GM20000 (cell line): ENCODE measurements around the gene CDK14.
A peak's percentile ranks its signal among the peaks of the same experiment; 100 is the strongest.

Experiments
- DNase-seq: peaks from one replicate; pipeline ENCODE4 v3.0.0; 2012; ENCODE audit warnings: low spot score
- CTCF ChIP-seq: IDR thresholded peaks from 2 replicates; pipeline ENCODE4 v1.5.1; 2012; ENCODE audit warnings: mild to moderate bottlenecking, control low read depth; ENCODE audit errors: extremely low read depth, missing control alignments

Gene CDK14

GRCh38 chr7:91080351-91080750 is 484.2 kb downstream of the CDK14 start:
- no peak for DNase-seq
- no peak for TF ChIP-seq CTCF

- no peak for DNase-seq
- TF ChIP-seq CTCF = no peak
These were observed 485.9 kb downstream of the CDK14 start for GRCh38 chr7:91082038-91082437.

GRCh38 chr7:91082852-91083495 is 486.9 kb downstream of the CDK14 start:
- peak; percentile 32 for DNase-seq
- no peak for TF ChIP-seq CTCF

- no peak for DNase-seq
- no peak for TF ChIP-seq CTCF
These were observed 487.9 kb downstream of the CDK14 start for GRCh38 chr7:91083855-91084644.

GRCh38 chr7:91085175-91085574 is 489.1 kb downstream of the CDK14 start:
- no peak for DNase-seq
- no peak for TF ChIP-seq CTCF

GRCh38 chr7:91086200-91086599 is 490.1 kb downstream of the CDK14 start:
- no peak for TF ChIP-seq CTCF
- DNase-seq = no peak

- no peak for TF ChIP-seq CTCF
- DNase-seq = no peak
These were observed 492.0 kb downstream of the CDK14 start for GRCh38 chr7:91088156-91088555.
